HG02798 (cell line): Measurements from ENCODE around the gene SNAPC2.

Source experiments
- ATAC-seq: cut with Tn5 transposase; IDR thresholded peaks from one replicate; pipeline ENCODE4 v1.9.1; 2021; ENCODE audit warnings: mild to moderate bottlenecking; ENCODE audit not compliant: unreplicated experiment, poor library complexity

Gene SNAPC2

GRCh38 chr19:7961920-7962626, 41.9 kb downstream of the SNAPC2 start:
- no peak for ATAC-seq

GRCh38 chr19:7962644-7963268, 42.6 kb downstream of the SNAPC2 start:
- ATAC-seq, result no peak

GRCh38 chr19:7963566-7963965, 43.4 kb downstream of the SNAPC2 start:
- ATAC-seq, result no peak

GRCh38 chr19:7965259-7965841, 45.2 kb downstream of the SNAPC2 start:
- ATAC-seq, result no peak

GRCh38 chr19:7965921-7966665, 46.0 kb downstream of the SNAPC2 start:
- no peak for ATAC-seq

- ATAC-seq, result no peak
Measured at GRCh38 chr19:7968008-7968795, 48.1 kb downstream of the SNAPC2 start.

GRCh38 chr19:7968796-7969554, 48.8 kb downstream of the SNAPC2 start:
- no peak for ATAC-seq

GRCh38 chr19:7969555-7969939, 49.4 kb downstream of the SNAPC2 start:
- no peak for ATAC-seq

GRCh38 chr19:7970716-7971448, 50.7 kb downstream of the SNAPC2 start:
- no peak for ATAC-seq

GRCh38 chr19:7971553-7972520, 51.7 kb downstream of the SNAPC2 start:
- no peak for ATAC-seq
